B cell (primary cell): ENCODE measurements around the gene PAEP.

Experiments
- CTCF ChIP-seq: fragments of 200-600 bp; IDR thresholded peaks from one replicate; pipeline ENCODE4 v1.8.0; 2022; ENCODE audit warnings: antibody characterized with exemption, mild to moderate bottlenecking
- EZH2 ChIP-seq: IDR thresholded peaks from 2 replicates; pipeline ENCODE4 v1.6.1; 2012; ENCODE audit warnings: borderline replicate concordance, low read depth, mild to moderate bottlenecking, moderate library complexity, low read length; ENCODE audit not compliant: insufficient read depth, poor library complexity, severe bottlenecking

GRCh38 chr9:135570456-135570855, 8.9 kb downstream of the PAEP start:
- TF ChIP-seq CTCF: no peak
- TF ChIP-seq EZH2: no peak
